ENCODE data around the gene HCRTR1. TPM values are rescaled to one million over a fixed set of nuclear protein-coding genes. Genes with fewer than 3 reads are reported as not detected.

Gene HCRTR1
- total and polyA plus RNA-seq, 10 of the 15 experiments (the other 5 are each of a cell fraction or from before 2014, with no cell fraction given): not detected

DNA sequence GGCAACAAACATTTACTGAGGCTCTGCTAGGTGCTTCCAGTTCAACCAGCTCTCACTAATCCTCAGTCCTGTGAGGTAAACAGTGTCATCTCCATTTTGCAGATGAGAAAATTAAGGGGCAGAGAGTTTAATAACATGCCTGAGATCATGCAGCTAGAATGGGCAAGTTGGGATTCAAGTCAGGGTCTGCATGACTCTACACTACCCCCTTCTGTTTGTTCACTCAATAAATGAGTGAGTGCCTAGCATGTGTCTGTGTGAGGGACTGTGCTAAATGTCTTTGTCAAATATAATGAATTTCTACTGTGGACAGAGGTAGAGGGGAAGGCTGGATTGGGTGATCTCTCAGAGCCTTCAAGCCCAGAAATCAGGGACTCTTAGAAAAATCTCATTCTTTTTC is 22.7 kb downstream of the HCRTR1 start:
- TF ChIP-seq JUNB (IDR thresholded peaks at IDR 0.05) (no peak), IRF4 (IDR thresholded peaks at IDR 0.05; ENCODE audit: low read depth, low read length) (no peak), NR2C2 (IDR thresholded peaks at IDR 0.05; ENCODE audit: borderline replicate concordance, control insufficient read depth, insufficient read length, low read depth) (no peak), HDAC6 (IDR thresholded peaks at IDR 0.05; ENCODE audit: unreplicated experiment) (no peak), FOXM1 (IDR thresholded peaks at IDR 0.05; ENCODE audit: low read depth, low read length) (no peak), RELA (IDR thresholded peaks at IDR 0.05; ENCODE audit: borderline replicate concordance, partially characterized antibody) (no peak), ZNF217 (IDR thresholded peaks at IDR 0.05) (no peak)
- TF ChIP-seq, protein P1, sequence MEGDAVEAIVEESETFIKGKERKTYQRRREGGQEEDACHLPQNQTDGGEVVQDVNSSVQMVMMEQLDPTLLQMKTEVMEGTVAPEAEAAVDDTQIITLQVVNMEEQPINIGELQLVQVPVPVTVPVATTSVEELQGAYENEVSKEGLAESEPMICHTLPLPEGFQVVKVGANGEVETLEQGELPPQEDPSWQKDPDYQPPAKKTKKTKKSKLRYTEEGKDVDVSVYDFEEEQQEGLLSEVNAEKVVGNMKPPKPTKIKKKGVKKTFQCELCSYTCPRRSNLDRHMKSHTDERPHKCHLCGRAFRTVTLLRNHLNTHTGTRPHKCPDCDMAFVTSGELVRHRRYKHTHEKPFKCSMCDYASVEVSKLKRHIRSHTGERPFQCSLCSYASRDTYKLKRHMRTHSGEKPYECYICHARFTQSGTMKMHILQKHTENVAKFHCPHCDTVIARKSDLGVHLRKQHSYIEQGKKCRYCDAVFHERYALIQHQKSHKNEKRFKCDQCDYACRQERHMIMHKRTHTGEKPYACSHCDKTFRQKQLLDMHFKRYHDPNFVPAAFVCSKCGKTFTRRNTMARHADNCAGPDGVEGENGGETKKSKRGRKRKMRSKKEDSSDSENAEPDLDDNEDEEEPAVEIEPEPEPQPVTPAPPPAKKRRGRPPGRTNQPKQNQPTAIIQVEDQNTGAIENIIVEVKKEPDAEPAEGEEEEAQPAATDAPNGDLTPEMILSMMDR (IDR thresholded peaks at IDR 0.05 in 2 of 3, conservative IDR thresholded peaks at IDR 0.05 in 1 of 3; ENCODE audit: control insufficient read depth in 2 of 3, extremely low read depth in 1 of 3, insufficient read depth in 1 of 3, low read depth in 3 of 3, low read length in 3 of 3): peak in 1 of 3 experiments; percentile 14; a peak in 1 of 6 replicates
- ChIA-PET SMC1A (ENCODE audit: uncharacterized antibody, unreplicated experiment) (interaction anchor here (0.7 to 2.1 kb wide), 6 partner anchors 8 to 91 kb away, joined by 3 to 7 read pairs (median 4); no protein-coding TSS in a partner anchor), POLR2A (interaction anchor here (1.3 kb wide), 1 partner anchor 11 kb away, joined by 4 read pairs; no protein-coding TSS in a partner anchor), CTCF (interaction anchor here (0.7 to 4.0 kb wide), 4 partner anchors 10 to 279 kb away, joined by 3 to 18 read pairs (median 4); no protein-coding TSS in a partner anchor), RAD21 (ENCODE audit: unreplicated experiment) (interaction anchor here (0.7 to 2.0 kb wide), 9 partner anchors 11 to 149 kb away, joined by 3 to 9 read pairs (median 3); no protein-coding TSS in a partner anchor)
- no peak for DNase-seq (ENCODE audit: low read depth, low spot score)
- Histone ChIP-seq H3K4me3 (no peak overlapping the region), H3K4me2 (ENCODE audit: control insufficient read depth, insufficient read depth) (no peak overlapping the region), H3K9me3 (replicated peaks; ENCODE audit: control insufficient read depth, insufficient read depth, low read length) (no peaks in the 10 kb centered on the region), H3K36me3 (ENCODE audit: control insufficient read depth in 2 of 2, insufficient read depth in 2 of 2, low read length in 1 of 2) (peaks cover 0 to under 1% of the 10 kb centered on the region in 2 experiments; a peak in 2 of 4 replicates), H3K4me1 (ENCODE audit: control insufficient read depth, insufficient read depth, low read length) (peaks cover 9% of the 10 kb centered on the region), H3K27me3 (replicated peaks in 1 of 2; ENCODE audit: control insufficient read depth in 2 of 2, insufficient read depth in 2 of 2, low read length in 1 of 2) (no peaks in the 10 kb centered on the region), H3K9ac (ENCODE audit: control insufficient read depth, insufficient read depth, low read length) (no peak overlapping the region), H3K79me2 (ENCODE audit: control insufficient read depth, insufficient read depth, low read length) (peaks cover 71% of the 10 kb centered on the region), H2AFZ (ENCODE audit: control insufficient read depth, low read depth, low read length) (no peak overlapping the region), H3K27ac (ENCODE audit: control insufficient read depth, insufficient read depth) (no peak overlapping the region), H4K20me1 (ENCODE audit: control insufficient read depth, insufficient read depth) (no peaks in the 10 kb centered on the region; the same call in 1 of the 2 replicates)
- no peak for ATAC-seq
- FAIRE-seq: no peak
- in situ Hi-C loops (cut with MboI): no loop called here
- no TSS peak for BruUV-seq (replicated peaks)
- intact Hi-C loops (cut with micrococcal nuclease; ENCODE audit: unreplicated experiment): no loop called here
